H9 (cell line): ENCODE results near the gene LMF1. TPM values are rescaled to one million over a fixed set of nuclear protein-coding genes. Genes with fewer than 3 reads are reported as not detected.

ENCODE experiments used
- DNase-seq: peaks from one replicate; pipeline ENCODE4 v3.0.0-alpha.2; 2017
- H2AFZ ChIP-seq: one replicate; pipeline ENCODE4 v1.6.1; 2013; ENCODE audit warnings: mild to moderate bottlenecking, low read length, control low read depth, moderate library complexity
- H2AK5ac ChIP-seq: 2 replicates; pipeline ENCODE4 v1.6.1; 2013; ENCODE audit warnings: low read length, control low read depth, mixed read lengths; ENCODE audit not compliant: insufficient read length
- H2BK120ac ChIP-seq: one replicate; pipeline ENCODE4 v1.6.1; 2013; ENCODE audit warnings: low read depth, mild to moderate bottlenecking, low read length, control low read depth, inconsistent platforms; ENCODE audit not compliant: poor library complexity, severe bottlenecking
- H2BK12ac ChIP-seq: 2 replicates; pipeline ENCODE4 v1.6.1; 2013; ENCODE audit warnings: low read length, control low read depth, mixed read lengths, low read depth; ENCODE audit not compliant: insufficient read length
- H2BK15ac ChIP-seq: 2 replicates; pipeline ENCODE4 v1.6.1; 2013; ENCODE audit warnings: low read depth, low read length, control low read depth
- H2BK20ac ChIP-seq: one replicate; pipeline ENCODE4 v1.6.1; 2013; ENCODE audit warnings: low read depth, mild to moderate bottlenecking, low read length, control low read depth, inconsistent platforms; ENCODE audit not compliant: poor library complexity, severe bottlenecking
- H2BK5ac ChIP-seq: 2 replicates; pipeline ENCODE4 v1.6.1; 2013; ENCODE audit warnings: low read length, control low read depth, mixed read lengths; ENCODE audit not compliant: insufficient read length
- H3K14ac ChIP-seq: 2 replicates; pipeline ENCODE4 v1.6.1; 2013; ENCODE audit warnings: low read length, control low read depth; ENCODE audit not compliant: insufficient read depth
- H3K18ac ChIP-seq: 2 replicates; pipeline ENCODE4 v1.6.1; 2013; ENCODE audit warnings: low read depth, mild to moderate bottlenecking, mixed read lengths, low read length, control low read depth; ENCODE audit not compliant: insufficient read length
- H3K23ac ChIP-seq: 2 replicates; pipeline ENCODE4 v1.6.1; 2013; ENCODE audit warnings: low read length, control low read depth, mixed read lengths, low read depth; ENCODE audit not compliant: insufficient read length
- H3K23me2 ChIP-seq: 2 replicates; pipeline ENCODE4 v1.6.1; 2013; ENCODE audit warnings: low read depth, mild to moderate bottlenecking, mixed read lengths, low read length, control low read depth; ENCODE audit not compliant: insufficient read length, poor library complexity, severe bottlenecking
- H3K27ac ChIP-seq: 2 replicates; pipeline ENCODE4 v1.5.1; 2013; ENCODE audit warnings: low read length, control low read depth, mixed read lengths, low read depth; ENCODE audit not compliant: insufficient read length
- H3K27me3 ChIP-seq: 2 replicates; pipeline ENCODE4 v1.6.1; 2013; ENCODE audit warnings: low read length, control low read depth, inconsistent platforms; ENCODE audit not compliant: insufficient read depth
- H3K4ac ChIP-seq: 2 replicates; pipeline ENCODE4 v1.6.1; 2013; ENCODE audit warnings: low read depth, mild to moderate bottlenecking, control low read depth, inconsistent platforms, low read length, moderate library complexity
- H3K4me1 ChIP-seq: 2 replicates; pipeline ENCODE4 v1.6.1; 2013; ENCODE audit warnings: low read length, control low read depth, inconsistent platforms; ENCODE audit not compliant: insufficient read depth
- H3K4me2 ChIP-seq: 2 replicates; pipeline ENCODE4 v1.6.1; 2013; ENCODE audit warnings: low read length, control low read depth, mixed read lengths; ENCODE audit not compliant: insufficient read length, insufficient read depth
- H3K56ac ChIP-seq: 2 replicates; pipeline ENCODE4 v1.6.1; 2013; ENCODE audit warnings: low read depth, mild to moderate bottlenecking, mixed read lengths, low read length, control low read depth; ENCODE audit not compliant: insufficient read length
- H3K79me1 ChIP-seq: 2 replicates; pipeline ENCODE4 v1.6.1; 2013; ENCODE audit warnings: low read depth, mild to moderate bottlenecking, moderate library complexity, low read length, control low read depth, inconsistent platforms; ENCODE audit not compliant: insufficient read depth, poor library complexity, severe bottlenecking
- H3K79me2 ChIP-seq: 2 replicates; pipeline ENCODE4 v1.6.1; 2013; ENCODE audit warnings: low read length, control low read depth, inconsistent platforms; ENCODE audit not compliant: insufficient read depth
- H3K9ac ChIP-seq: 2 replicates; pipeline ENCODE4 v1.6.1; 2013; ENCODE audit warnings: low read length, control low read depth, mixed read lengths; ENCODE audit not compliant: insufficient read length; ENCODE audit errors: extremely low read depth
- H3K9me3 ChIP-seq: one replicate; pipeline ENCODE4 v1.6.1; 2013; ENCODE audit warnings: low read depth, low read length, inconsistent platforms; ENCODE audit not compliant: control insufficient read depth
- H3T11ph ChIP-seq: one replicate; pipeline ENCODE4 v1.6.1; 2013; ENCODE audit warnings: mild to moderate bottlenecking, low read length, control low read depth, inconsistent platforms
- H4K20me1 ChIP-seq: one replicate; pipeline ENCODE4 v1.6.1; 2013; ENCODE audit not compliant: control insufficient read depth, insufficient read length, insufficient read depth
- H4K5ac ChIP-seq: 2 replicates; pipeline ENCODE4 v1.6.1; 2013; ENCODE audit warnings: low read depth, mild to moderate bottlenecking, mixed read lengths, low read length, control low read depth; ENCODE audit not compliant: insufficient read length
- H4K8ac ChIP-seq: replicated peaks from 2 replicates; pipeline ENCODE4 v1.6.1; 2013; ENCODE audit warnings: low read length, control low read depth, mixed read lengths, low read depth; ENCODE audit not compliant: insufficient read length
- H4K91ac ChIP-seq: 2 replicates; pipeline ENCODE4 v1.6.1; 2013; ENCODE audit warnings: low read depth, mild to moderate bottlenecking, moderate library complexity, mixed read lengths, low read length, control low read depth; ENCODE audit not compliant: insufficient read length
- H3K27ac Mint-ChIP-seq, 3 experiments: 2 replicates in 2 of 3; 3 replicates in 1 of 3; pipeline ENCODE4 v1.8.0; 2020 to 2021; ENCODE audit warnings: mixed read lengths in 3 of 3, mild to moderate bottlenecking in 1 of 3, moderate library complexity in 1 of 3
- H3K27me3 Mint-ChIP-seq: 2 replicates; pipeline ENCODE4 v1.8.0; 2021; ENCODE audit warnings: low read depth, mild to moderate bottlenecking, moderate library complexity, mixed read lengths
- H3K36me3 Mint-ChIP-seq, 3 experiments: 2 replicates in 2 of 3; 3 replicates in 1 of 3; pipeline ENCODE4 v1.8.0; 2020 to 2021; ENCODE audit warnings: low read depth in 3 of 3, mixed read lengths in 3 of 3; ENCODE audit not compliant: insufficient read depth in 1 of 3
- H3K4me1 Mint-ChIP-seq, 2 experiments: 2 replicates each; pipeline ENCODE4 v1.8.0; 2020; ENCODE audit warnings: mixed read lengths in 2 of 2
- H3K4me3 Mint-ChIP-seq, 2 experiments: 2 replicates in 1 of 2; 3 replicates in 1 of 2; pipeline ENCODE4 v1.8.0; 2020 to 2021; ENCODE audit warnings: mild to moderate bottlenecking in 2 of 2, mixed read lengths in 2 of 2, moderate library complexity in 1 of 2
- H3K9me3 Mint-ChIP-seq, 2 experiments: 2 replicates in 1 of 2; 3 replicates in 1 of 2; pipeline ENCODE4 v1.8.0; 2020; ENCODE audit warnings: mild to moderate bottlenecking in 2 of 2, mixed read lengths in 2 of 2, moderate library complexity in 1 of 2
- CTCF ChIP-seq: fragments of 200-600 bp; sonication (generic); conservative IDR thresholded peaks from 3 replicates; pipeline ENCODE4 v1.8.0; 2021; ENCODE audit warnings: antibody characterized with exemption, mild to moderate bottlenecking
- WGBS: extraction: QIAGEN DNeasy Blood & Tissue Kit; methylation state at CpG from one replicate; pipeline ENCODE4 v1.1.7; 2013; ENCODE audit warnings: missing lambda C conversion rate, low lambda C conversion rate, mixed read lengths; ENCODE audit not compliant: insufficient read length; ENCODE audit errors: extremely low coverage; 5-methylcytosine and 5-hydroxymethylcytosine counted together
- total RNA-seq: library from RNA; stranded (reverse); gene quantifications from 2 replicates; pipeline ENCODE4 v1.2.1, GENCODE V29; 2021

Gene LMF1
- total RNA-seq, 1 experiment from 2014 or later: 7.1 TPM

- H3K79me1 ChIP-seq: no peaks in the 10 kb centered on the region
- no peaks in the 10 kb centered on the region for H3K9me3 ChIP-seq
- H2BK15ac ChIP-seq: no peak overlapping the region
- no peak for TF ChIP-seq CTCF
- H2BK120ac ChIP-seq: no peak overlapping the region
- H3K9ac ChIP-seq: no peak overlapping the region
- H2AK5ac ChIP-seq: no peak overlapping the region
- no peak overlapping the region for H4K8ac ChIP-seq
- H3K27me3 Mint-ChIP-seq: peaks cover 9% of the 10 kb centered on the region
- H3K23me2 ChIP-seq: no peaks in the 10 kb centered on the region
- H3K27me3 ChIP-seq: no peaks in the 10 kb centered on the region
- H3T11ph ChIP-seq: no peak overlapping the region
- no CpG with 5 or more reads among the region's 23 CpGs for WGBS
- H3K4me3 Mint-ChIP-seq: no peak overlapping the region
- no peak overlapping the region for H3K4me2 ChIP-seq
- no peaks in the 10 kb centered on the region for H4K20me1 ChIP-seq
- DNase-seq: no peak
- H3K27ac Mint-ChIP-seq: no peak overlapping the region
- no peaks in the 10 kb centered on the region for H3K79me2 ChIP-seq
- H2BK20ac ChIP-seq: no peak overlapping the region
- H3K4ac ChIP-seq: no peak overlapping the region
- no peak overlapping the region for H4K5ac ChIP-seq
- no peak overlapping the region for H4K91ac ChIP-seq
- H3K18ac ChIP-seq: no peak overlapping the region
- H2BK5ac ChIP-seq: no peak overlapping the region
- H3K9me3 Mint-ChIP-seq: no peaks in the 10 kb centered on the region
- H3K23ac ChIP-seq: no peak overlapping the region
- H3K4me1 ChIP-seq: no peaks in the 10 kb centered on the region
- no peak overlapping the region for H2AFZ ChIP-seq
- no peak overlapping the region for H3K14ac ChIP-seq
- H3K36me3 Mint-ChIP-seq: no peaks in the 10 kb centered on the region
- no peak overlapping the region for H2BK12ac ChIP-seq
- H3K4me1 Mint-ChIP-seq: peaks cover 0 to 5% of the 10 kb centered on the region in 2 experiments; a peak in 3 of 4 replicates
- H3K27ac ChIP-seq: no peak overlapping the region
- no peak overlapping the region for H3K56ac ChIP-seq
These were observed 90.2 kb downstream of the LMF1 start for GRCh38 chr16:880471-881171.
